Measurements from ENCODE around the gene ARL2BP. TPM values are rescaled to one million over a fixed set of nuclear protein-coding genes. Genes with fewer than 3 reads are reported as not detected.

ARL2BP gene
- total RNA-seq, 1 experiment from 2014 or later = 10.6 TPM

DNA sequence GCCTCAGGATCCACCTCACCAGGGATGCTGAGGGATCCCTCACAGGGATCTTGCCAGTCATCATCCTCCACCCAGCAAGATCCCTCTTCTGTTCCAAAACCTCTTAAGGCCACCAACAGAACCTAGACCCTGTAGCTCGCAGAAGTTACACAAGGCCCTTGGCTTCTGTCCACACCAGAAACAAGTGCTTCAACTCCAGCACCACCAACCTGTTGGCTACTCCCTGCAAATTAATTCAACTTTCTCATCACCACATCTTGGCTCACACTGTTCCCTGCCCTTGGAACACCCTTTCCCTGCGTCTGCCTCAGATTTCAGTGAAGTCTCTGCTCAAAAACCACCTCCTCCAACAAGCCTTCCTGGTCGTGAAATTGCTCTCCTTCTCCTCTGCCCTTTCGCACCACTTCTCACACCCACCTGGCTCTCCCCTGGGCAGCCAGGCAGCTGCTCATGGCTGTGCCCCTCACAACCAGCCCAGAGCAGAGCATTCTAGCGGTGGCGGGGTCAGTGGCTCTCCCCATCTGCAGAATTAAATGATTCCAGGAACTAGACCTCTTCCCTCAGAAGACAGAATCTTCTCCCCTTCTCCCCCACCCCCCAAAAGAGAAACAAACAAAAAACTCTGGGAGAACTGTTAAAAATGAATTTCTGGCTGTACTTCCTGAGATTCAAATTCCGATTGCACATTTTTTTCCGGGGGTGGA, 37.6 kb downstream of the ARL2BP start:
- H3K4me1 Mint-ChIP-seq = peaks cover 9% of the 10 kb centered on the region
- no peaks in the 10 kb centered on the region for H3K36me3 Mint-ChIP-seq
- peaks cover 44% of the 10 kb centered on the region for H3K27me3 Mint-ChIP-seq (ENCODE audit: low read depth)
- TF ChIP-seq, protein P1, sequence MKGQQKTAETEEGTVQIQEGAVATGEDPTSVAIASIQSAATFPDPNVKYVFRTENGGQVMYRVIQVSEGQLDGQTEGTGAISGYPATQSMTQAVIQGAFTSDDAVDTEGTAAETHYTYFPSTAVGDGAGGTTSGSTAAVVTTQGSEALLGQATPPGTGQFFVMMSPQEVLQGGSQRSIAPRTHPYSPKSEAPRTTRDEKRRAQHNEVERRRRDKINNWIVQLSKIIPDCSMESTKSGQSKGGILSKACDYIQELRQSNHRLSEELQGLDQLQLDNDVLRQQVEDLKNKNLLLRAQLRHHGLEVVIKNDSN (CRISPR knock-in tag; IDR thresholded peaks at IDR 0.05) = no peak
- no peak for TF ChIP-seq CBFB (CRISPR knock-in tag; IDR thresholded peaks at IDR 0.05; ENCODE audit: low read depth)
- TF ChIP-seq, protein P2, sequence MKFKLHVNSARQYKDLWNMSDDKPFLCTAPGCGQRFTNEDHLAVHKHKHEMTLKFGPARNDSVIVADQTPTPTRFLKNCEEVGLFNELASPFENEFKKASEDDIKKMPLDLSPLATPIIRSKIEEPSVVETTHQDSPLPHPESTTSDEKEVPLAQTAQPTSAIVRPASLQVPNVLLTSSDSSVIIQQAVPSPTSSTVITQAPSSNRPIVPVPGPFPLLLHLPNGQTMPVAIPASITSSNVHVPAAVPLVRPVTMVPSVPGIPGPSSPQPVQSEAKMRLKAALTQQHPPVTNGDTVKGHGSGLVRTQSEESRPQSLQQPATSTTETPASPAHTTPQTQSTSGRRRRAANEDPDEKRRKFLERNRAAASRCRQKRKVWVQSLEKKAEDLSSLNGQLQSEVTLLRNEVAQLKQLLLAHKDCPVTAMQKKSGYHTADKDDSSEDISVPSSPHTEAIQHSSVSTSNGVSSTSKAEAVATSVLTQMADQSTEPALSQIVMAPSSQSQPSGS (CRISPR knock-in tag; IDR thresholded peaks at IDR 0.05; ENCODE audit: borderline replicate concordance, low read depth) = no peak
- TF ChIP-seq MAX (CRISPR knock-in tag; IDR thresholded peaks at IDR 0.05) = no peak
- no peak for TF ChIP-seq FOXP4 (CRISPR knock-in tag; IDR thresholded peaks at IDR 0.05)
- TF ChIP-seq IRF2 (CRISPR knock-in tag; IDR thresholded peaks at IDR 0.05; ENCODE audit: borderline replicate concordance, low read depth) = no peak
- no peak for TF ChIP-seq GTF2I (CRISPR knock-in tag; conservative IDR thresholded peaks at IDR 0.05)
- H3K9me3 Mint-ChIP-seq = no peaks in the 10 kb centered on the region
- no peak overlapping the region for H3K4me3 Mint-ChIP-seq
- ChIA-PET CTCF (interaction anchor here (1.2 to 2.7 kb wide), 3 partner anchors 134 to 190 kb away, joined by 4 to 7 read pairs (median 4); partner anchors contain the start of gene CPNE2), POLR2A (no interaction called here)
- no peak for ATAC-seq
- H3K27ac Mint-ChIP-seq = no peak overlapping the region
- no peak for DNase-seq (ENCODE audit: low spot score)

- peak; percentile 42 for DNase-seq (ENCODE audit: low spot score)
- H3K27ac Mint-ChIP-seq = no peak overlapping the region
- TF ChIP-seq ZNF396 (CRISPR knock-in tag; IDR thresholded peaks at IDR 0.05; ENCODE audit: borderline replicate concordance) (no peak), ZSCAN18 (CRISPR knock-in tag; IDR thresholded peaks at IDR 0.05) (no peak), FOXP1 (CRISPR knock-in tag; IDR thresholded peaks at IDR 0.05; ENCODE audit: borderline replicate concordance) (no peak), ZNF532 (CRISPR knock-in tag; IDR thresholded peaks at IDR 0.05; ENCODE audit: borderline replicate concordance) (no peak), IRF2 (CRISPR knock-in tag; IDR thresholded peaks at IDR 0.05; ENCODE audit: borderline replicate concordance, low read depth) (no peak), JAZF1 (CRISPR knock-in tag; IDR thresholded peaks at IDR 0.05) (no peak)
- TF ChIP-seq, protein P3, sequence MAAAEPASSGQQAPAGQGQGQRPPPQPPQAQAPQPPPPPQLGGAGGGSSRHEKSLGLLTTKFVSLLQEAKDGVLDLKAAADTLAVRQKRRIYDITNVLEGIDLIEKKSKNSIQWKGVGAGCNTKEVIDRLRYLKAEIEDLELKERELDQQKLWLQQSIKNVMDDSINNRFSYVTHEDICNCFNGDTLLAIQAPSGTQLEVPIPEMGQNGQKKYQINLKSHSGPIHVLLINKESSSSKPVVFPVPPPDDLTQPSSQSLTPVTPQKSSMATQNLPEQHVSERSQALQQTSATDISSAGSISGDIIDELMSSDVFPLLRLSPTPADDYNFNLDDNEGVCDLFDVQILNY (CRISPR knock-in tag; IDR thresholded peaks at IDR 0.05) = no peak
- peaks cover 8% of the 10 kb centered on the region for H3K4me1 Mint-ChIP-seq
- no peaks in the 10 kb centered on the region for H3K9me3 Mint-ChIP-seq
- ATAC-seq = peak; percentile 17; the same call in 1 of the 2 replicates
- POLR2A ChIA-PET = no interaction called here
- H3K4me3 Mint-ChIP-seq = peak overlapping the region; percentile 84
- no peaks in the 10 kb centered on the region for H3K36me3 Mint-ChIP-seq
- CTCF ChIA-PET = interaction anchor here (1.2 to 2.7 kb wide), 3 partner anchors 133 to 191 kb away, joined by 4 to 7 read pairs (median 4); partner anchors contain the start of gene CPNE2
- H3K27me3 Mint-ChIP-seq (ENCODE audit: low read depth) = peaks cover 44% of the 10 kb centered on the region
Observed at GRCh38 chr16:57283214-57283958, 38.3 kb downstream of the ARL2BP start.

All from WTC11 (cell line).